Stimulated activated memory B cell treated with anti-CD40 and anti-IgM and Interleukin-4, amounts not matched to agents 10 μg/mL and 1 μg/mL and 100 μg/mL, for 72 hours (primary cell): Measurements from ENCODE around the gene ANKH.

Experiments
- ATAC-seq: fragments of 150-1000 bp; cut with Tn5 transposase; 2 replicates; pipeline ENCODE4 v1.10.0; 2021
- H3K27ac Mint-ChIP-seq: one replicate; pipeline ENCODE4 v1.8.0; 2022; ENCODE audit warnings: mild to moderate bottlenecking, mixed read lengths
- H3K27me3 Mint-ChIP-seq: one replicate; pipeline ENCODE4 v1.8.0; 2022; ENCODE audit warnings: mixed read lengths
- H3K36me3 Mint-ChIP-seq: one replicate; pipeline ENCODE4 v1.8.0; 2022; ENCODE audit warnings: mixed read lengths
- H3K4me1 Mint-ChIP-seq: one replicate; pipeline ENCODE4 v1.8.0; 2022; ENCODE audit warnings: mixed read lengths
- H3K4me3 Mint-ChIP-seq: one replicate; pipeline ENCODE4 v1.8.0; 2022; ENCODE audit warnings: mild to moderate bottlenecking, moderate library complexity, mixed read lengths
- H3K9me3 Mint-ChIP-seq: one replicate; pipeline ENCODE4 v1.8.0; 2022; ENCODE audit warnings: mixed read lengths

ANKH gene

GRCh38 chr5:14662721-14663260 is 208.8 kb downstream of the ANKH start:
- Mint-ChIP-seq H3K36me3 (peaks cover 11% of the 10 kb centered on the region), H3K9me3 (no peaks in the 10 kb centered on the region), H3K4me3 (peak overlapping the region; percentile 93), H3K4me1 (peaks cover 55% of the 10 kb centered on the region), H3K27ac (no peak overlapping the region), H3K27me3 (no peaks in the 10 kb centered on the region)
- no peak for ATAC-seq

GRCh38 chr5:14660833-14661232 is 210.7 kb downstream of the ANKH start:
- ATAC-seq: no peak
- peaks cover 50% of the 10 kb centered on the region for H3K4me1 Mint-ChIP-seq
- no peaks in the 10 kb centered on the region for H3K27me3 Mint-ChIP-seq
- peaks cover 6% of the 10 kb centered on the region for H3K36me3 Mint-ChIP-seq
- H3K27ac Mint-ChIP-seq: peak overlapping the region; percentile 55
- peak overlapping the region; percentile 4 for H3K4me3 Mint-ChIP-seq
- H3K9me3 Mint-ChIP-seq: no peaks in the 10 kb centered on the region

DNA sequence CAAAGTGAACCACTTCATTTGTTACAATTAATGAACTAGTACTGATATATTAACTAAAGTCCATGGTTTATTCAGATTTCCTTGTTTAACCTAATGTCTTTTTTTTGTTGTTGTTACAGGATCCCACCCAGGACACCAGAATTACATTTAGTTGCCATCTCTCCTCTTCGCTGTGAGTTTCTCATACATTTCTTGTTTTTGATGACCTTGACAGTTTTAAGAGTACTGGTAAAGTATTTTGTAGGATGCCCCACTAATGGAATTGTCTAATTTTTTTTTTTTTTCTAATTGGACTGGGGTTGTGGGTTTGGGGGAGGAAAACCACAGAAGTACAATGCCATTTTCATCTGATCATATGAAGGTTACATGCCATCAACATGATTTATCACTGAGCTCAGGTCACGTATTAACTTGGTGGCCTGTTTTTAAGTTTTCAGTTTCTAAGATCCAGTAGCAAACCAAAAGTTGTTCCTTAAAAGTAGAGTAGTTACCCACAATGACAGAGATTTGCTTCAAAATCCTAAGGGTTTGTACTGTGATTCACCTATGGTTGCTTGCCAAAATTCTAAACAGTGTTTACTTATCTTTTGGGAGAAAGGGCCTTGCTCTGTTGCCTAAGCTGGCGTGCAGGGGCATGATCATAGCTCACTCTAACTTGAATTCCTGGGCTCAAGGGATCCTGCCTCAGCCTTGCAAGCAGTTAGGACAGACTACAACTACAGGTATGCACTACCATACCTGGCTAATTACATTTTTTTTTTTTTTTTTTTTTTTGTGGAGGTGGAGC is 211.6 kb downstream of the ANKH start:
- no peak overlapping the region for H3K4me3 Mint-ChIP-seq
- no peaks in the 10 kb centered on the region for H3K27me3 Mint-ChIP-seq
- H3K27ac Mint-ChIP-seq: peak overlapping the region; percentile 55
- no peak for ATAC-seq
- H3K4me1 Mint-ChIP-seq: peaks cover 49% of the 10 kb centered on the region
- H3K9me3 Mint-ChIP-seq: no peaks in the 10 kb centered on the region
- peaks cover 6% of the 10 kb centered on the region for H3K36me3 Mint-ChIP-seq

DNA sequence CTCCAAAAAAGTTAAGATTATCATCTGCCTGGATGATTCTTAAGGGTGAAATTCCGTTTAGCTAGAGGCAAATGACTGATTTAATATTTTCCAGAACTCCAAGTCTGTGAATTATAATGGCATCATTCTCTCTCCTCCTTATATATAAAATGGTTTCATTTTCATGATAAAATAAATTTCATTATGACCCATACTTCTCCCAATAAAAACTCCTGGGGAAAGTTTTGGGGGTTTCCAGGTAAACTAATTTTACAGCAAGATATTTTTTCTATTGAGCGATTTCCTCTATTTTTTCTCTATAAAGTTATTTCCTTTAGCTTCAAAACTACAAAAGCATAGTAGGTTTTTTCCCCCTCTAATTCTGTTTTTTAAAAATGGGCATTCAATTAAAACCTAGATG is 214.7 kb downstream of the ANKH start:
- peaks cover 6% of the 10 kb centered on the region for H3K36me3 Mint-ChIP-seq
- no peaks in the 10 kb centered on the region for H3K27me3 Mint-ChIP-seq
- peaks cover 37% of the 10 kb centered on the region for H3K4me1 Mint-ChIP-seq
- no peaks in the 10 kb centered on the region for H3K9me3 Mint-ChIP-seq
- H3K27ac Mint-ChIP-seq: peak overlapping the region; percentile 22
- no peak for ATAC-seq
- H3K4me3 Mint-ChIP-seq: no peak overlapping the region

DNA sequence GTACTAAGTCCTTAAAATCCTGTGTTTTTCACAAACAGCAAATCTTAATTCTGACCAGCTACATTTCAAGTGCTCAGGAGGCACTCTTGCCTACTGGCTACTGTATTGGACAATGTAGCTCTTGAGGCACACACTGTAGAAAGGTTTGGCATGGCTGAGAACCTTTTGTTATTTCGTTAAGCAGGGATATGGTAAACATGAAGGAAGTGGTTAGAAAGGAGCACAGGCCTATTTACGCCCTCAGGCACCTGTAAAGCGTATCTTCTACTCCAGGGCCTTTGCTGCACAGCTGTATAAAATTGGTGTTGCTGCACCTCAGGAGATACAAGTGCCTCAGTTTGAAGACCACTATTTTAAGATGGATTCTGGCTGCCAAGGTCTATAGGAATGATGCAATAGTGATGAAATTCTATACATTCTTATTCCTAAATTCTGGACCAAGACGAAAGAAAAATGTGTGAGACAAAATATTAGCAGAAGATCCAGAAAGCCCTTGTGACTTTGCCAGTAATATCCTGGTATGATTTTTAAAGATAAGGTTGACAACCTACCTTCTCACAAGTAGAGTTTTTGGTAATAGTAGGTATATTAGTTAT is 216.3 kb downstream of the ANKH start:
- Mint-ChIP-seq H3K9me3 (no peaks in the 10 kb centered on the region), H3K4me3 (no peak overlapping the region), H3K27me3 (no peaks in the 10 kb centered on the region), H3K4me1 (peaks cover 22% of the 10 kb centered on the region), H3K27ac (no peak overlapping the region), H3K36me3 (no peaks in the 10 kb centered on the region)
- ATAC-seq: no peak
